ENCODE data around the gene FASTKD1.

Gene FASTKD1

DNA sequence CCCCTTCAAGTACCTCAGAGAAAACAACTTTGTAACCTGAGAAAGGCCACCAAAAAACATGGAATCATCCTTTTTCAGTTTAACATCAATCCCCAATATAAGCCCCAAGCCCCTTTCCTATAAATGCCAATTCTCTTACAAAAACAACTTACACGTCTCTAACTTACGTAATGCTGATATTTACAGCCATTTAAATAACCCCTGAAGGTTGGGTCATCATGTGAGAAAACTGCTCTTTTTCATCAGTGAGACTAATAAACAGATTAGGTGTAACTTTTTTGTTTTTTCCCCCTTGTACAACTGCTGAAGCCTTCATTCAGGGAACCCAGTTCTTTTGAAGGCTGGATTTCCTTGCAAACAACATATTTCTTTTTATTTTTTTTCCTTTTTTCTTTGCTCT lies 3.7 kb downstream of the FASTKD1 start:
- ChIA-PET POLR2A (no interaction called here), CTCF (no interaction called here)
- TF ChIP-seq ZNF660 (tag by site-specific recombination; IDR thresholded peaks at IDR 0.05) (peak; percentile 99), ZXDB (tag by site-specific recombination; IDR thresholded peaks at IDR 0.05) (no peak), ZBTB7A (tag by site-specific recombination; IDR thresholded peaks at IDR 0.05; ENCODE audit: low read depth) (no peak), ZNF837 (tag by site-specific recombination; IDR thresholded peaks at IDR 0.05) (no peak)
- TF ChIP-seq, protein P1, sequence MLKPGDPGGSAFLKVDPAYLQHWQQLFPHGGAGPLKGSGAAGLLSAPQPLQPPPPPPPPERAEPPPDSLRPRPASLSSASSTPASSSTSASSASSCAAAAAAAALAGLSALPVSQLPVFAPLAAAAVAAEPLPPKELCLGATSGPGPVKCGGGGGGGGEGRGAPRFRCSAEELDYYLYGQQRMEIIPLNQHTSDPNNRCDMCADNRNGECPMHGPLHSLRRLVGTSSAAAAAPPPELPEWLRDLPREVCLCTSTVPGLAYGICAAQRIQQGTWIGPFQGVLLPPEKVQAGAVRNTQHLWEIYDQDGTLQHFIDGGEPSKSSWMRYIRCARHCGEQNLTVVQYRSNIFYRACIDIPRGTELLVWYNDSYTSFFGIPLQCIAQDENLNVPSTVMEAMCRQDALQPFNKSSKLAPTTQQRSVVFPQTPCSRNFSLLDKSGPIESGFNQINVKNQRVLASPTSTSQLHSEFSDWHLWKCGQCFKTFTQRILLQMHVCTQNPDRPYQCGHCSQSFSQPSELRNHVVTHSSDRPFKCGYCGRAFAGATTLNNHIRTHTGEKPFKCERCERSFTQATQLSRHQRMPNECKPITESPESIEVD (tag by site-specific recombination; IDR thresholded peaks at IDR 0.05) = peak; percentile 61; the same call in 1 of the 2 replicates
- TF ChIP-seq, protein P2, sequence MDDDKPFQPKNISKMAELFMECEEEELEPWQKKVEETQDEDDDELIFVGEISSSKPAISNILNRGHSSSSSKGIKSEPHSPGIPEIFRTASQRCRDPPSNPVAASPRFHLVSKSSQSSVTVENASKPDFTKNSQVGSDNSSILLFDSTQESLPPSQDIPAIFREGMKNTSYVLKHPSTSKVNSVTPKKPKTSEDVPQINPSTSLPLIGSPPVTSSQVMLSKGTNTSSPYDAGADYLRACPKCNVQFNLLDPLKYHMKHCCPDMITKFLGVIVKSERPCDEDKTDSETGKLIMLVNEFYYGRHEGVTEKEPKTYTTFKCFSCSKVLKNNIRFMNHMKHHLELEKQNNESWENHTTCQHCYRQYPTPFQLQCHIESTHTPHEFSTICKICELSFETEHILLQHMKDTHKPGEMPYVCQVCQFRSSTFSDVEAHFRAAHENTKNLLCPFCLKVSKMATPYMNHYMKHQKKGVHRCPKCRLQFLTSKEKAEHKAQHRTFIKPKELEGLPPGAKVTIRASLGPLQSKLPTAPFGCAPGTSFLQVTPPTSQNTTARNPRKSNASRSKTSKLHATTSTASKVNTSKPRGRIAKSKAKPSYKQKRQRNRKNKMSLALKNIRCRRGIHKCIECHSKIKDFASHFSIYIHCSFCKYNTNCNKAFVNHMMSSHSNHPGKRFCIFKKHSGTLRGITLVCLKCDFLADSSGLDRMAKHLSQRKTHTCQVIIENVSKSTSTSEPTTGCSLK (tag by site-specific recombination; IDR thresholded peaks at IDR 0.05) = no peak
- H3K4me1 ChIP-seq (ENCODE audit: control insufficient read depth, insufficient read depth, low read length) = no peaks in the 10 kb centered on the region
- no peak overlapping the region for H3K27ac ChIP-seq (ENCODE audit: extremely low read depth, low read depth, low read length)
- H3K4me3 ChIP-seq (ENCODE audit: low read depth, low read length) = no peak overlapping the region
- no peaks in the 10 kb centered on the region for H3K9me3 ChIP-seq (ENCODE audit: control insufficient read depth, insufficient read depth, low read depth, low read length)
- H3K36me3 ChIP-seq (ENCODE audit: control insufficient read depth in 2 of 2, insufficient read depth in 1 of 2, low read length in 2 of 2) = peaks cover 3 to 12% of the 10 kb centered on the region in 2 experiments; a peak in 2 of 3 replicates

DNA sequence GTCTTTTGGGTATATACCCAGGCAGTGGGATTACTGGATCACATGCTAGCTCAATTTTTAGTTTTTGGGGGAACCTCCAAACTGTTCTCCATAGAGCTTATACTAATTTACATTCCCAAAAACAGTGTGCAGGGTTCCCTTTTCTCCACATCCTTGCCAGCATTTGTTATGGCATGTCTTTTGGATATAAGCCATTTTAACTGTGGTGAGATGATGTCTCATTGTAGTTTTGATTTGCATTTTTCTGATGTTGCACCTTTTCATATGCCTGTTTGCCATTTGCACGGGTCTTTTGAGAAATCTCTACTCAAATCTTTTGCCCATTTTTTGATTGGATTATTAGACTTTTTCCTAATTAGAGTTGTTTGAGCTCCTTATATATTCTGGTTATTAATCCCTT lies 8.0 kb downstream of the FASTKD1 start:
- H3K4me1 ChIP-seq (ENCODE audit: control insufficient read depth, insufficient read depth, low read length) = no peaks in the 10 kb centered on the region
- POLR2A ChIA-PET = interaction anchor here (1.2 kb wide), 1 partner anchor 18 kb away, joined by 4 read pairs; the partner anchor contains the start of gene PPIG
- CTCF ChIA-PET = no interaction called here
- H3K36me3 ChIP-seq (ENCODE audit: control insufficient read depth in 2 of 2, insufficient read depth in 1 of 2, low read length in 2 of 2) = peaks cover 7 to 24% of the 10 kb centered on the region in 2 experiments; a peak in 2 of 3 replicates
- no peak overlapping the region for H3K27ac ChIP-seq (ENCODE audit: extremely low read depth, low read depth, low read length)
- no peaks in the 10 kb centered on the region for H3K9me3 ChIP-seq (ENCODE audit: control insufficient read depth, insufficient read depth, low read depth, low read length)
- no peak overlapping the region for H3K4me3 ChIP-seq (ENCODE audit: low read depth, low read length)
- TF ChIP-seq ZNF354C (tag by site-specific recombination; IDR thresholded peaks at IDR 0.05; ENCODE audit: borderline replicate concordance, low read depth) (no peak), RBAK (tag by site-specific recombination; IDR thresholded peaks at IDR 0.05) (no peak), ZNF629 (tag by site-specific recombination; IDR thresholded peaks at IDR 0.05) (no peak), ZNF211 (tag by site-specific recombination; IDR thresholded peaks at IDR 0.05; ENCODE audit: low read depth) (no peak), ZNF621 (tag by site-specific recombination; IDR thresholded peaks at IDR 0.05) (no peak), ZNF654 (tag by site-specific recombination; IDR thresholded peaks at IDR 0.05; ENCODE audit: low read depth) (no peak)
- TF ChIP-seq, protein P3, sequence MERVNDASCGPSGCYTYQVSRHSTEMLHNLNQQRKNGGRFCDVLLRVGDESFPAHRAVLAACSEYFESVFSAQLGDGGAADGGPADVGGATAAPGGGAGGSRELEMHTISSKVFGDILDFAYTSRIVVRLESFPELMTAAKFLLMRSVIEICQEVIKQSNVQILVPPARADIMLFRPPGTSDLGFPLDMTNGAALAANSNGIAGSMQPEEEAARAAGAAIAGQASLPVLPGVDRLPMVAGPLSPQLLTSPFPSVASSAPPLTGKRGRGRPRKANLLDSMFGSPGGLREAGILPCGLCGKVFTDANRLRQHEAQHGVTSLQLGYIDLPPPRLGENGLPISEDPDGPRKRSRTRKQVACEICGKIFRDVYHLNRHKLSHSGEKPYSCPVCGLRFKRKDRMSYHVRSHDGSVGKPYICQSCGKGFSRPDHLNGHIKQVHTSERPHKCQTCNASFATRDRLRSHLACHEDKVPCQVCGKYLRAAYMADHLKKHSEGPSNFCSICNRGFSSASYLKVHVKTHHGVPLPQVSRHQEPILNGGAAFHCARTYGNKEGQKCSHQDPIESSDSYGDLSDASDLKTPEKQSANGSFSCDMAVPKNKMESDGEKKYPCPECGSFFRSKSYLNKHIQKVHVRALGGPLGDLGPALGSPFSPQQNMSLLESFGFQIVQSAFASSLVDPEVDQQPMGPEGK (tag by site-specific recombination; IDR thresholded peaks at IDR 0.05) = no peak
- TF ChIP-seq, protein P4, sequence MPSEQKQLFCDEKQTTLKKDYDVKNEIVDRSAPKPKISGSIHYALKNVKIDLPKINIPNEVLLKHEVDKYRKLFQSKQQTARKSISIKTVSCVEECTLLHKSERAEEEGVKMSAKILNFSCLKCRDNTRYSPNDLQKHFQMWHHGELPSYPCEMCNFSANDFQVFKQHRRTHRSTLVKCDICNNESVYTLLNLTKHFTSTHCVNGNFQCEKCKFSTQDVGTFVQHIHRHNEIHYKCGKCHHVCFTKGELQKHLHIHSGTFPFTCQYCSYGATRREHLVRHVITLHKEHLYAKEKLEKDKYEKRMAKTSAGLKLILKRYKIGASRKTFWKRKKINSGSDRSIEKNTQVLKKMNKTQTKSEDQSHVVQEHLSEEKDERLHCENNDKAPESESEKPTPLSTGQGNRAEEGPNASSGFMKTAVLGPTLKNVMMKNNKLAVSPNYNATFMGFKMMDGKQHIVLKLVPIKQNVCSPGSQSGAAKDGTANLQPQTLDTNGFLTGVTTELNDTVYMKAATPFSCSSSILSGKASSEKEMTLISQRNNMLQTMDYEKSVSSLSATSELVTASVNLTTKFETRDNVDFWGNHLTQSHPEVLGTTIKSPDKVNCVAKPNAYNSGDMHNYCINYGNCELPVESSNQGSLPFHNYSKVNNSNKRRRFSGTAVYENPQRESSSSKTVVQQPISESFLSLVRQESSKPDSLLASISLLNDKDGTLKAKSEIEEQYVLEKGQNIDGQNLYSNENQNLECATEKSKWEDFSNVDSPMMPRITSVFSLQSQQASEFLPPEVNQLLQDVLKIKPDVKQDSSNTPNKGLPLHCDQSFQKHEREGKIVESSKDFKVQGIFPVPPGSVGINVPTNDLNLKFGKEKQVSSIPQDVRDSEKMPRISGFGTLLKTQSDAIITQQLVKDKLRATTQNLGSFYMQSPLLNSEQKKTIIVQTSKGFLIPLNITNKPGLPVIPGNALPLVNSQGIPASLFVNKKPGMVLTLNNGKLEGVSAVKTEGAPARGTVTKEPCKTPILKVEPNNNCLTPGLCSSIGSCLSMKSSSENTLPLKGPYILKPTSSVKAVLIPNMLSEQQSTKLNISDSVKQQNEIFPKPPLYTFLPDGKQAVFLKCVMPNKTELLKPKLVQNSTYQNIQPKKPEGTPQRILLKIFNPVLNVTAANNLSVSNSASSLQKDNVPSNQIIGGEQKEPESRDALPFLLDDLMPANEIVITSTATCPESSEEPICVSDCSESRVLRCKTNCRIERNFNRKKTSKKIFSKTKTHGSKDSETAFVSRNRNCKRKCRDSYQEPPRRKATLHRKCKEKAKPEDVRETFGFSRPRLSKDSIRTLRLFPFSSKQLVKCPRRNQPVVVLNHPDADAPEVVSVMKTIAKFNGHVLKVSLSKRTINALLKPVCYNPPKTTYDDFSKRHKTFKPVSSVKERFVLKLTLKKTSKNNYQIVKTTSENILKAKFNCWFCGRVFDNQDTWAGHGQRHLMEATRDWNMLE (tag by site-specific recombination; conservative IDR thresholded peaks at IDR 0.05; ENCODE audit: low read depth) = no peak
- TF ChIP-seq, protein P5, sequence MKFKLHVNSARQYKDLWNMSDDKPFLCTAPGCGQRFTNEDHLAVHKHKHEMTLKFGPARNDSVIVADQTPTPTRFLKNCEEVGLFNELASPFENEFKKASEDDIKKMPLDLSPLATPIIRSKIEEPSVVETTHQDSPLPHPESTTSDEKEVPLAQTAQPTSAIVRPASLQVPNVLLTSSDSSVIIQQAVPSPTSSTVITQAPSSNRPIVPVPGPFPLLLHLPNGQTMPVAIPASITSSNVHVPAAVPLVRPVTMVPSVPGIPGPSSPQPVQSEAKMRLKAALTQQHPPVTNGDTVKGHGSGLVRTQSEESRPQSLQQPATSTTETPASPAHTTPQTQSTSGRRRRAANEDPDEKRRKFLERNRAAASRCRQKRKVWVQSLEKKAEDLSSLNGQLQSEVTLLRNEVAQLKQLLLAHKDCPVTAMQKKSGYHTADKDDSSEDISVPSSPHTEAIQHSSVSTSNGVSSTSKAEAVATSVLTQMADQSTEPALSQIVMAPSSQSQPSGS (tag by site-specific recombination; IDR thresholded peaks at IDR 0.05; ENCODE audit: low read depth) = no peak

Data from HEK293 (cell line).